SK-N-SH (cell line): ENCODE measurements around the gene DNAJB8. TPM values are rescaled to one million over a fixed set of nuclear protein-coding genes. Genes with fewer than 3 reads are reported as not detected.
A peak's percentile ranks its signal among the peaks of the same experiment; 100 is the strongest.

ENCODE experiments used
- CTCF ChIA-PET: fragments of 300-600, 350-600 bp; formaldehyde crosslinking; extraction: SDS; loops from one replicate; lab custom pipeline; 2021; lab: Yijun Ruan, JAX
- POLR2A ChIA-PET: fragments of 350-600 bp; sonication (Branson Sonifier 250); formaldehyde crosslinking; extraction: SDS; loops from one replicate; lab custom pipeline; 2020; ENCODE audit warnings: antibody characterized with exemption, inconsistent platforms; lab: Yijun Ruan, JAX
- DNase-seq: peaks from one replicate; pipeline ENCODE4 v3.0.0; 2012
- H2AFZ ChIP-seq: fragments of 200-600 bp; sonication (generic); 2 replicates; pipeline ENCODE4 v1.8.1; 2016; ENCODE audit warnings: antibody characterized with exemption, mild to moderate bottlenecking, low read depth
- H3F3A ChIP-seq: fragments of 200-600 bp; sonication (generic); replicated peaks from 2 replicates; pipeline ENCODE3; 2016; ENCODE audit warnings: antibody characterized with exemption, mild to moderate bottlenecking; ENCODE audit not compliant: insufficient read depth
- H3K27ac ChIP-seq, 2 experiments: fragments of 200-500 bp in 1 of 2; fragments of 200-600 bp in 1 of 2; sonication (Bioruptor generic) in 1 of 2; sonication (generic), shearing (Covaris generic) in 1 of 2; 2 replicates each; pipeline versions ENCODE4 v1.5.1 to v1.6.1; 2014 to 2016; ENCODE audit warnings: low read depth in 2 of 2, inconsistent platforms in 1 of 2, low read length in 1 of 2, mild to moderate bottlenecking in 1 of 2, mixed read lengths in 1 of 2
- H3K27me3 ChIP-seq: fragments of 200-600 bp; sonication (generic), shearing (Covaris generic); 2 replicates; pipeline ENCODE4 v1.6.1; 2016; ENCODE audit warnings: mixed run types; ENCODE audit not compliant: insufficient read depth
- H3K36me3 ChIP-seq, 2 experiments: fragments of 200-500 bp in 1 of 2; fragments of 200-600 bp in 1 of 2; sonication (Bioruptor generic) in 1 of 2; sonication (generic) in 1 of 2; replicated peaks in 1 of 2; 2 replicates each; pipeline versions ENCODE3 to v1.5.1; 2014 to 2016; ENCODE audit warnings: low read length in 1 of 2, mild to moderate bottlenecking in 1 of 2; ENCODE audit not compliant: insufficient read depth in 2 of 2, control insufficient read depth in 1 of 2
- H3K4me1 ChIP-seq, 2 experiments: fragments of 200-500 bp in 1 of 2; fragments of 200-600 bp in 1 of 2; sonication (Bioruptor generic) in 1 of 2; sonication (generic), shearing (Covaris generic) in 1 of 2; 2 replicates each; pipeline versions ENCODE4 v1.5.1 to v1.6.1; 2014 to 2016; ENCODE audit warnings: low read depth in 1 of 2, low read length in 1 of 2, mixed run types in 1 of 2; ENCODE audit not compliant: insufficient read depth in 2 of 2, control insufficient read depth in 1 of 2
- H3K4me2 ChIP-seq: fragments of 200-600 bp; sonication (generic), shearing (Covaris generic); 2 replicates; pipeline ENCODE4 v1.6.1; 2017; ENCODE audit warnings: mixed run types
- H3K4me3 ChIP-seq, 2 experiments: fragments of 200-500 bp in 1 of 2; fragments of 200-600 bp in 1 of 2; sonication (Bioruptor generic) in 1 of 2; sonication (generic), shearing (Covaris generic) in 1 of 2; 2 replicates each; pipeline versions ENCODE4 v1.5.1 to v1.8.1; 2014 to 2016; ENCODE audit warnings: low read depth in 2 of 2, inconsistent platforms in 1 of 2, low read length in 1 of 2, mild to moderate bottlenecking in 1 of 2, mixed read lengths in 1 of 2, moderate library complexity in 1 of 2
- H3K79me2 ChIP-seq: fragments of 200-600 bp; sonication (generic); 2 replicates; pipeline ENCODE4 v1.8.1; 2017; ENCODE audit warnings: mild to moderate bottlenecking; ENCODE audit not compliant: insufficient read depth
- H3K9ac ChIP-seq: fragments of 200-600 bp; sonication (generic); 2 replicates; pipeline ENCODE4 v1.6.1; 2017; ENCODE audit warnings: mixed run types
- H3K9me2 ChIP-seq: fragments of 200-600 bp; sonication (generic); 2 replicates; pipeline ENCODE4 v1.6.1; 2017; ENCODE audit warnings: mixed run types
- H3K9me3 ChIP-seq: fragments of 200-600 bp; sonication (generic); 2 replicates; pipeline ENCODE4 v1.6.1; 2017; ENCODE audit warnings: mixed run types, mild to moderate bottlenecking, moderate library complexity
- H4K20me1 ChIP-seq: fragments of 200-600 bp; sonication (generic); 2 replicates; pipeline ENCODE4 v1.6.1; 2017; ENCODE audit warnings: mild to moderate bottlenecking, mixed run types; ENCODE audit not compliant: insufficient read depth
- CHD2 ChIP-seq: fragments of 150-350 bp; IDR thresholded peaks from 2 replicates; pipeline ENCODE4 v1.6.1; 2018; ENCODE audit warnings: low read length; ENCODE audit not compliant: partially characterized antibody
- ELF1 ChIP-seq: IDR thresholded peaks from 2 replicates; pipeline ENCODE4 v1.4.0; 2012
- EP300 ChIP-seq, 2 experiments: IDR thresholded peaks; 2 replicates each; pipeline versions ENCODE4 v1.4.0 to v1.6.1; 2012; ENCODE audit warnings: borderline replicate concordance in 1 of 2, low read depth in 1 of 2, low read length in 1 of 2
- GABPA ChIP-seq: IDR thresholded peaks from 2 replicates; pipeline ENCODE4 v1.4.0; 2012; ENCODE audit warnings: low read depth, mild to moderate bottlenecking
- POLR2AphosphoS5 ChIP-seq: IDR thresholded peaks from 2 replicates; pipeline ENCODE4 v1.6.1; 2012; ENCODE audit warnings: low read depth, low read length
- RFX5 ChIP-seq: IDR thresholded peaks from 2 replicates; pipeline ENCODE4 v1.6.1; 2012; ENCODE audit warnings: mild to moderate bottlenecking, improper control_type of control experiment, low read length
- TAF1 ChIP-seq: IDR thresholded peaks from 2 replicates; pipeline ENCODE4 v1.6.1; 2012; ENCODE audit warnings: low read depth, mild to moderate bottlenecking, low read length, moderate library complexity, borderline replicate concordance
- TCF12 ChIP-seq: IDR thresholded peaks from 2 replicates; pipeline ENCODE4 v1.4.0; 2012
- WGBS: methylation state at CpG from one replicate; pipeline ENCODE4 v1.1.6; 2017; ENCODE audit warnings: low lambda C conversion rate; 5-methylcytosine and 5-hydroxymethylcytosine counted together
- polyA plus RNA-seq, 3 experiments: library from polyadenylated mRNA; depleted of rRNA; stranded (reverse); fragments of >200 nt; gene quantifications; 2 replicates each; pipeline ENCODE4 v1.2.3, GENCODE V29; 2012
- TF ChIP-seq, protein P1 (sequence below): IDR thresholded peaks from 2 replicates; pipeline ENCODE4 v1.4.0; 2012; ENCODE audit warnings: low read depth
- TF ChIP-seq, protein P2 (sequence below): IDR thresholded peaks from 2 replicates; pipeline ENCODE4 v1.4.0; 2012; ENCODE audit warnings: low read depth, borderline replicate concordance
- TF ChIP-seq, protein P3 (sequence below): fragments of 200-600 bp; sonication (generic); IDR thresholded peaks from 2 replicates; pipeline ENCODE4 v1.6.1; 2017; ENCODE audit warnings: antibody characterized with exemption, mild to moderate bottlenecking, moderate library complexity

Gene DNAJB8
- polyA plus RNA-seq, 1 of the 3 experiments (the other 2 are of a cell fraction) = not detected

DNA sequence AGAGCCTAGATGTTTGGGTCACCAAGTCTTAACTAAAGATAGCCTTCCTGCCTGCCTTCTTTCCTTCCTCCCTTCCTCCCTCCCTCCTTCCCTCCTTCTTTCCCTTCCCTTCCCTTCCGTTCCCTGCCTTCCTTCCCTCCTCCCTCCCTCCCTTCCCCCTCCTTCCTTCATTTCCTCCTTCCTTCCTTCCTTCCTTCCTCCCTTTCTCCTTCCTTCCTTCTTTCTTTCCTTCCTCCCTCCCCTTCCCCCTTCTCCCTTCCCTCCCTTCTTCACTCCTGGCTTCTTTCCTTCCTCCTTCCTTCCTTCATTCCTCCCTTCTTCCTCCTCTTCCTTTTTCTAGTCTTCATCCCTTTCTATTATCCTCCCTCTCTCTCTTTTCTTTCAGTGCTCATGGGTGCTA lies 2.0 kb downstream of the DNAJB8 start:
- Histone ChIP-seq H3K4me3 (no peak overlapping the region), H3K9ac (no peak overlapping the region), H4K20me1 (no peaks in the 10 kb centered on the region), H2AFZ (no peak overlapping the region), H3K9me3 (no peaks in the 10 kb centered on the region), H3K4me2 (no peak overlapping the region), H3K79me2 (no peaks in the 10 kb centered on the region), H3K36me3 (no peaks in the 10 kb centered on the region), H3K27ac (no peak overlapping the region), H3K4me1 (peaks cover 0 to 58% of the 10 kb centered on the region in 2 experiments; a peak in 1 of 4 replicates), H3K9me2 (no peaks in the 10 kb centered on the region)
- DNase-seq = no peak
- POLR2A ChIA-PET = interaction anchor here (1.0 to 3.8 kb wide), 2 partner anchors 31 to 54 kb away, joined by 3 to 16 read pairs; no protein-coding TSS in a partner anchor
- CTCF ChIA-PET = interaction anchor here (0.9 to 4.9 kb wide), 5 partner anchors 18 to 55 kb away, joined by 3 to 29 read pairs (median 4); no protein-coding TSS in a partner anchor
- TF ChIP-seq, protein P1, sequence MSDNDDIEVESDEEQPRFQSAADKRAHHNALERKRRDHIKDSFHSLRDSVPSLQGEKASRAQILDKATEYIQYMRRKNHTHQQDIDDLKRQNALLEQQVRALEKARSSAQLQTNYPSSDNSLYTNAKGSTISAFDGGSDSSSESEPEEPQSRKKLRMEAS = no peak
- TF ChIP-seq TCF12 (no peak), EP300 (IDR thresholded peaks at IDR 0.05; ENCODE audit: borderline replicate concordance in 1 of 2, low read depth in 1 of 2, low read length in 1 of 2) (no peak), ELF1 (no peak), RFX5 (no peak), CHD2 (no peak), TAF1 (no peak), POLR2AphosphoS5 (no peak), GABPA (no peak)
- TF ChIP-seq, protein P2, sequence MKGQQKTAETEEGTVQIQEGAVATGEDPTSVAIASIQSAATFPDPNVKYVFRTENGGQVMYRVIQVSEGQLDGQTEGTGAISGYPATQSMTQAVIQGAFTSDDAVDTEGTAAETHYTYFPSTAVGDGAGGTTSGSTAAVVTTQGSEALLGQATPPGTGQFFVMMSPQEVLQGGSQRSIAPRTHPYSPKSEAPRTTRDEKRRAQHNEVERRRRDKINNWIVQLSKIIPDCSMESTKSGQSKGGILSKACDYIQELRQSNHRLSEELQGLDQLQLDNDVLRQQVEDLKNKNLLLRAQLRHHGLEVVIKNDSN = no peak
- TF ChIP-seq, all 33 proteins: peak for 0
- peaks cover 5% of the 10 kb centered on the region; the same call in 1 of the 2 replicates for H3K27me3 ChIP-seq
- WGBS = 69% methylated on average over 1 of the region's 1 CpG
- H3F3A ChIP-seq = no peaks in the 10 kb centered on the region

DNA sequence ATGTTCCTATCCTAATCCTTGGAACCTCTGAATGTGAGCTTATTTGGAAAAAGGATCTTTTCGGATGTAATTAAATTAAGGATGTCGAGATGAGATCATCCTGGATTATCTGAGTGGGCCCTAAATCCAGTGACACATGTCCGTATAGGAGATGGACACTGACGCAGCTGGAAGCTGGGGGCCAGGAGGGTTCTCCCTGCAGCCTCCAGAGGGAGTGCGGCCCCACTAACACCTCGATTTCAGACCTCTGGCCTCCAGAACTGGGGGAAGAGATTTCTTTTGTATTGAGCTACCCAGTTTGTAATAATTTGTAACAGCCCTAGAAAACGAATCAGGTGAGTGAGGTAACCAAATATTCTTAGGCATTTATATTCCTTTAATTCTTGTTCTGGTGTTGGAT lies 2.5 kb downstream of the DNAJB8 start:
- POLR2A ChIA-PET = interaction anchor here (1.0 to 3.8 kb wide), 2 partner anchors 31 to 53 kb away, joined by 3 to 16 read pairs; no protein-coding TSS in a partner anchor
- no peak for DNase-seq
- CTCF ChIA-PET = interaction anchor here (0.9 to 4.9 kb wide), 8 partner anchors 9 to 71 kb away, joined by 3 to 29 read pairs (median 4); no protein-coding TSS in a partner anchor
- Histone ChIP-seq H3F3A (no peaks in the 10 kb centered on the region), H3K4me1 (peaks cover 0 to 58% of the 10 kb centered on the region in 2 experiments; a peak in 1 of 4 replicates), H3K27ac (no peak overlapping the region), H3K4me3 (no peak overlapping the region), H3K4me2 (no peak overlapping the region), H3K9ac (no peak overlapping the region), H3K9me2 (no peaks in the 10 kb centered on the region), H3K79me2 (no peaks in the 10 kb centered on the region), H4K20me1 (no peaks in the 10 kb centered on the region), H3K27me3 (peaks cover 5% of the 10 kb centered on the region; the same call in 1 of the 2 replicates), H3K9me3 (no peaks in the 10 kb centered on the region), H3K36me3 (no peaks in the 10 kb centered on the region), H2AFZ (no peak overlapping the region)
- no peak for TF ChIP-seq EP300 (IDR thresholded peaks at IDR 0.05; ENCODE audit: borderline replicate concordance in 1 of 2, low read depth in 1 of 2, low read length in 1 of 2)
- TF ChIP-seq, protein P3, sequence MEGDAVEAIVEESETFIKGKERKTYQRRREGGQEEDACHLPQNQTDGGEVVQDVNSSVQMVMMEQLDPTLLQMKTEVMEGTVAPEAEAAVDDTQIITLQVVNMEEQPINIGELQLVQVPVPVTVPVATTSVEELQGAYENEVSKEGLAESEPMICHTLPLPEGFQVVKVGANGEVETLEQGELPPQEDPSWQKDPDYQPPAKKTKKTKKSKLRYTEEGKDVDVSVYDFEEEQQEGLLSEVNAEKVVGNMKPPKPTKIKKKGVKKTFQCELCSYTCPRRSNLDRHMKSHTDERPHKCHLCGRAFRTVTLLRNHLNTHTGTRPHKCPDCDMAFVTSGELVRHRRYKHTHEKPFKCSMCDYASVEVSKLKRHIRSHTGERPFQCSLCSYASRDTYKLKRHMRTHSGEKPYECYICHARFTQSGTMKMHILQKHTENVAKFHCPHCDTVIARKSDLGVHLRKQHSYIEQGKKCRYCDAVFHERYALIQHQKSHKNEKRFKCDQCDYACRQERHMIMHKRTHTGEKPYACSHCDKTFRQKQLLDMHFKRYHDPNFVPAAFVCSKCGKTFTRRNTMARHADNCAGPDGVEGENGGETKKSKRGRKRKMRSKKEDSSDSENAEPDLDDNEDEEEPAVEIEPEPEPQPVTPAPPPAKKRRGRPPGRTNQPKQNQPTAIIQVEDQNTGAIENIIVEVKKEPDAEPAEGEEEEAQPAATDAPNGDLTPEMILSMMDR = peak; percentile 16; the same call in 1 of the 2 replicates
- WGBS = 37% methylated on average over 7 of the region's 7 CpGs
